Fibroblast of the aortic adventitia (primary cell): ENCODE results near the gene NUP153. TPM values are rescaled to one million over a fixed set of nuclear protein-coding genes. Genes with fewer than 3 reads are reported as not detected.
"Not testable (repeated sequence)": the region's sequence is repeated elsewhere in the genome, so short reads cannot be mapped to it uniquely, and the experiment has no call there.

ENCODE experiments used
- DNase-seq: peaks from one replicate; pipeline ENCODE4 v3.0.0-alpha.2; 2010; ENCODE audit warnings: low read depth
- H3K4me3 ChIP-seq: 2 replicates; pipeline ENCODE4 v1.5.1; 2011; ENCODE audit warnings: low read depth, mild to moderate bottlenecking, control low read depth, low read length, moderate library complexity
- CTCF ChIP-seq: IDR thresholded peaks from 2 replicates; pipeline ENCODE4 v1.5.1; 2011; ENCODE audit warnings: mild to moderate bottlenecking, low read length, control low read depth, inconsistent platforms; ENCODE audit not compliant: insufficient read depth
- total RNA-seq: library from RNA; depleted of rRNA; stranded (reverse); fragments of >200 nt; gene quantifications from 2 replicates; pipeline ENCODE4 v1.2.3, GENCODE V29; 2012; ENCODE audit warnings: low replicate concordance

NUP153 gene
- 18.4 and 47.5 TPM in 2 replicates for total RNA-seq

GRCh38 chr6:17706580-17707370, at the start of gene NUP153:
Gene NUP153 (minus strand): TSS chr6:17706925. CDS start chr6:17706387, 538 bp downstream.
- H3K4me3 ChIP-seq: peak within 1 kb of the TSS; percentile 89
- no peak for TF ChIP-seq CTCF
- peak; percentile 98 for DNase-seq

- no peak for DNase-seq
- no peak for TF ChIP-seq CTCF
- H3K4me3 ChIP-seq: no peak overlapping the region
Observed at GRCh38 chr6:17754254-17754653, 47.5 kb upstream of the NUP153 start.

GRCh38 chr6:17745324-17745723, 38.6 kb upstream of the NUP153 start:
- DNase-seq, H3K4me3 ChIP-seq: not testable (repeated sequence)

GRCh38 chr6:17744757-17745308, 38.1 kb upstream of the NUP153 start:
- H3K4me3 ChIP-seq, DNase-seq: not testable (repeated sequence)

DNA sequence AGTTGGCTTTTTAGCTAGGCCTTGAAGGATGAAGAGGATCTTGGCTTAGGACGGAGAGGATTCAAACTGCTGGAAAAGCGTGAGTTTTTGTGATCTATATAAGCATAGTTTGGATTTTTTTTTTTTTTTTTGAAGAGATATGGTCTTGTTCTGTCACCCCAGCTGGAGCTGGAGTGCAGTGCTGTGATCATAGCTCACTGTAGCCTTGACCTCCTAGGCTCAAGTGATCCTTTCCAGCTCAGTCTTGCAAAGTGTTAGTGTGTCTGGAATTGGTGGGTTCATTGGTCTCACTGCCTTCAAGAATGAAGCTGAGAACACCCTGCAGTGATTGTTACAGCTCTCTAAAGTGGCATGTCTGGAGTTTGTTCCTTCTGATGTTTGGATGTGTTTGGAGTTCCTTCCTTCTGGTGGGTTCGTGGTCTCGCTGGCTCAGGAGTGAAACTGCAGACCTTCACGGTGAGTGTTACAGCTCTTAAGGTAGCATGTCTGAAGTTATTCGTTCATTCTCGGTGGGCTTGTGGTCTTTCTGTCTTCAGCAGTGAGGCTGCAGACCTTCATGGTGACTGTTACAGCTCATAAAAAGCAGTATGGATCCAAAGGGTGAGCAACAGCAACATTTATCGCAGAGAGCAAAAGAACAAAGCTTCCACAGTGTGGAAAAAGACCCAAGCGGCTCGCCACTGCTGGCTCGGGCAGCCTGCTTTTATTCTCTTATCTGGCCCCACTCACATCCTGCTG, 37.5 kb upstream of the NUP153 start:
- no peak for TF ChIP-seq CTCF
- no peak for DNase-seq
- no peak overlapping the region for H3K4me3 ChIP-seq

GRCh38 chr6:17741507-17741906, 34.8 kb upstream of the NUP153 start:
- H3K4me3 ChIP-seq: no peak overlapping the region
- DNase-seq: no peak
- TF ChIP-seq CTCF: no peak

DNA sequence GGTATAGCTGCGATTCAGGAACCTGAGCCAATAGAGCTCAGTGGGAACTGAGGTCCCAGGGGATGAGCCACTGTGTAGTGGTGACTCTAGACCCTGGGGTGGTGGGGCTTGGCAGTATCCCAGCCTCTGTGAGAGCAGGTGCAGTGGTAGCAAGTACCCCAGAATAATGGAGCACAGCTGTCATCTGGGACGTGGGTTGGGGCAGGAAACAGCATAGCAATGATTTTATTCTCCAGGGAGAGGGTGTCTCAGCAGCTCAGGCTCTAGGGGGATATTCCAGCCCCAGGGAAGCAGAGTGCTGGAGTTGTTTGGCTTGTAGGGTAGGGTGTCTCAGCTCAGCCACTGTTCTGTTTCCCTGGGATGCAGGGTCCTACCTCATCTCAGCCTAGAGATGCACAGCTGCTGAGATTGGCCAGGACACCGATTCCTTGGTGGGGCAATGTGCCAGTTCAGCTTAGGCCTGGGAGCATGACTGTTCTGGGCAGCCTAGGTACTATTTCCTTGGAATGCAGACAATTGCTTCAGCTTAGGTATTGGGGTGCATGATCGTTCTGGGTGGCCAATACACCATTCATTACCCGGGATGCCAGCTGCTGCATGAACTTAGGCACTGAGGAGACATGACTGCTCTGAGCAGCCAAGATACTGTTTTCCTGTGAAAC, 34.0 kb upstream of the NUP153 start:
- DNase-seq: no peak
- no peak for TF ChIP-seq CTCF

More for the DNA sequence above, 34.0 kb upstream of the NUP153 start:
- H3K4me3 ChIP-seq: no peak overlapping the region
